ENCODE measurements around the gene TSC22D2. TPM values are rescaled to one million over a fixed set of nuclear protein-coding genes. Genes with fewer than 3 reads are reported as not detected.

Gene TSC22D2
- 10 to 100 TPM; 49.4 to 71.0 (median 61.2) TPM for polyA plus RNA-seq (ENCODE audit: insufficient read length in 4 of 4)

DNA sequence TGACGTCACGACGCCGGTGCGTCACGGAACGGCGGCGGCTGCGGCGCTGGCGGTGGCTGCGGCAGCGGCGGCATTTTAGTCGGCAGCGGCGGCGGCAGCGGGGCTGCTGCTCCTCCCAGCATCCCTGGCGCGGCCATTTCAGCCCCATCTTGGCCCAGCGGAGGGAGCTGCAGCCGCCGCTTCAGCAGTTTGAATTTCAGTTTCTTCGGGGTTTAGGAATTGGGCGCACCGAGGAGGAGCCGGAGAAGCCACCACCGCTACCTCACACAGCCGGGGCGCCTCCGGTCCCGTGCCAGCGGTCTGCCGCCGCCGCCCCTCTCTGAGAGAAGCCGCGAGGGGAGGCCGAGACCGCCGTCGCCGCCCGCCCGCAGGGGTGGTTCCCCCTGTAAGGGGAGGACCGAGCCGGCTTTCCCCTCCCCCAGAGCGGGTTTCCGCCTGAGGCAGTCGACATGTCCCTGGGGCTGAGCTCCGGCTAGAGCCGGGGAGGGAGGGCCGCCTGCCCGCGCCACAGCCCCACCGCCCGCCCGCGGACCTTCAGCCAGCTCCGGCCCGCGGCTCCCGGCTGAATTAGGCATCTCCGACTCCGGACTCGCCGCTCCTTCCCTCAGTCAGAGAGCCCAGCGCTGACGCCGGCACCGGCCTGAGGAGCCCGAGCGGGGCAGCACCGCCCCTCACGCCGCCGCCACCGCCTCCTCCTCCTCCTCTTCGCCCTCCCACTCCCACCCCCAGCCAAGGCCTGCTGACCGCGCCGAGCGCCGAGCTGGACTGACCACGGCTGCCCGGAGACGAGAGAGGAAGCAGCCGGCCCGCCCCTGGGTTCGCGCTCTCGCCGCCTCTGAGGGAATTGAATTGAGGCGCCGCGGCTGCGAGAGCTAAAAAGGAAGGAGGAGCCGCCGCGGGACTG is at the start of gene TSC22D2:
TSC22D2 (plus strand) TSS at position 78 of the 904 bp plus-strand sequence. CDS start 1,053 bp downstream, outside the sequence.
- peak in 3 of 4 donors; percentile 75 to 93 (median 90) for DNase-seq (ENCODE audit: low read depth in 4 of 4, low spot score in 3 of 4)

DNA sequence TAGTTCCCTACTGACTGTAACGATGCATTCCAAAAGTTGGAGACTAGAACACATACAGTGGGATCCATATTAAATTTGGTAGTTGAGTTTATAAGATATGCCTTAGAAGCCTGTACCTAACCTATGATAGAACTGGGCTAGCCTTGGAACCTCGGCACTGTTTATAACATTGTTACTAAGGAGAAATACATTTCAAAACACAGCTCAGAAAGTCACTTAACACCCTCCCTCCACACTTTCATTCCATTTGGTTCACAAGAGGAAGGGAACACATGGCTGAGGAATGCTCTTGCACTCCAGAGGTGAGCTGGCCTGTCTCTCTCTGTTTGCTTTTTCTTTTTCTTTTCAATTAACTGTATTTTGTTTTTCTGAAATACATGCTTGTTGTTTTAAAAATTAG is 48.7 kb upstream of the TSC22D2 start:
- no peak for DNase-seq (ENCODE audit: low read depth in 4 of 4, low spot score in 3 of 4)

DNA sequence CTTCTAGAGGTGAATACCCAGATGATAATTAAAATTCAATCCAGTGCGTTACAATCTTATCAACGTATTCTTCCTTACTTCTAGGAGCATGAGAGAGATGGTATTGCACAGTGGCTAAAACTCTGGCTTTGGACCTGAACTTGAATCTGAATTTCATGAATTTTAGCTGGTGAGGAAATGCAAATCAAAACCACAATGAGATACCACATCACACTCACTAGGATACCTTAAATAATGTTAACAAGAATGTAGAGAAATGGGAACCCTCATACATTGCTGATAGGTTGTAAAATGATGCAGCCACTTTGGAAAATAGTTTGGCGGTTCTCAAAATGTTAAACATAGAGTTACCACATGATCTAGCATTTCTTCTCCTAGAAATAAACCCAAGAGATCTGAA is 47.1 kb upstream of the TSC22D2 start:
- no peak for DNase-seq (ENCODE audit: low read depth in 4 of 4, low spot score in 3 of 4)

DNA sequence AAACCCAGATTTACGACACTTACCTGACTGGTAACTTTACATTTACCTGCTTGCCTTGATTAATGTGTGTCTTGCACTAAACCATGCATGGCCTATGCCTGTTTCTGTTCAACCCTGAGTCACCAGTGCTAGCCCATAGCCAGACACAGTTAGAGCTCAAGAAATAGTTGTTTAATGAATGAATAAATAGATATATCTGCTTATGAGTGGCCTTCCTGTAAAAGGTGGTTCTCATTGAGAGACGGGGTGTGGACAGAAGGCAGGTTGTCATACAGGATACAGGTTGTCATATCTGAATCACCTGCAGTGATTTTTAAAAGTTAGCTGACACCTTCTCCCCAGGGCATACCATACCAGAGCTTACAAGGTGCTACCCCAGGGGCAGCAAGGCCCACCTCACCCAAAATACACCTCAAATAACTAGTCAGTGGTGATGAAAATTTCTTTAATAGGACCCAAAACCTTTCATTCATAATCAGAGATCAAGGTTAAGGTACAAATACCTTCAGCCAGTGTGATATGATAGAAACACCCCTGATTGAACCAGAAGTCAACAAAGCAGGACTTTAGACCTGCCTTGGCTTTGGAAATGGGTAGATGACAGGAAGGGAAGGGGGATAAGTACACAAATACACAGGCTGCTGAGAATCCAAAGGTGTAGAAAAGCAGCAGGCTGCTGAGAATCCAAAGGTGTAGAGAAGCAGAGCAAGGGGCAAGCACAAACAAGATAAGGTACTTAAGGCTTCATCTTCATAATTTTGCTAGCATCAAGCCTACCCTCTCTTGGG is 45.4 kb upstream of the TSC22D2 start:
- DNase-seq (ENCODE audit: low read depth in 4 of 4, low spot score in 3 of 4) = no peak

DNA sequence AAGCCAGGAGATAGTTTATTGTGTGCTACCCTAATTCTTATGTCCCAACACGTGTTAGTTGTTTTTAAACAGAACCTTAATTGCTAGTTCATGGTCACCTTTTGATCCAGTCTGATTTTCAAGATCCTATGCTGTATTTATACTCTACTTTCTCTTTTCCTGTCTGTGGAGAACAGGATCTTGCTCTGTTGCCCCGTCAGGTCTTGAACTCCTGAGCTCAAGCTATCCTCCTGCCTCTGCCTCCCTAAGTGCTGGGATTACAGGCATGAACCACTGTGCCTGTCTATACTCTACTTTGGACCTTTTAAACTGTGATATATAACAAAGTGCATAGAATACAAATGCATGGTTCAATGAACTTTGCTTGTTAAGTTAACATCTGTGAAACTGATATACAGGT is 44.7 kb upstream of the TSC22D2 start:
- DNase-seq (ENCODE audit: low read depth in 4 of 4, low spot score in 3 of 4) = no peak

DNA sequence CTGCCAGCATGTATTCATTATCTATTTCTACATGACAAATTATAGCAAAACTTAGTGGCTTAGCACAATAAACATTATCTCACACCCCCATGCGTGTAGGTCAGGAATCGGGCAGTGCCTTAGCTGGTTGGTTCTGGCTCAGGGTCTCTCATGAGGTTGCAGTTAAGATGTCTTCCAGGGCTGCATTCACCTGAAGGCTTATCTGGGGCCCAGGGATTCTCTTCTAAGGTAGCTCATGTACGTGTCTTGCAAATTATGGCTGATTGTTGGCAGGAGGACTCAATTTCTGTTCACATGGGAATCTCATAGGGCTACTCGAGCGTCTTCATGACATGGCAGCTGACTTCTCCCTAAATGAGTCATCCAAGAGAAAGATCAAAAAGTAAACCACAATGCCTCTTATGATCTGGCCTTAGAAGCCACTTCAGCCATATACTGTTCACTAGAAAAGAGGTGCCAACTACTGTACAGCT is 42.9 kb upstream of the TSC22D2 start:
- DNase-seq (ENCODE audit: low read depth in 4 of 4, low spot score in 3 of 4) = no peak

DNA sequence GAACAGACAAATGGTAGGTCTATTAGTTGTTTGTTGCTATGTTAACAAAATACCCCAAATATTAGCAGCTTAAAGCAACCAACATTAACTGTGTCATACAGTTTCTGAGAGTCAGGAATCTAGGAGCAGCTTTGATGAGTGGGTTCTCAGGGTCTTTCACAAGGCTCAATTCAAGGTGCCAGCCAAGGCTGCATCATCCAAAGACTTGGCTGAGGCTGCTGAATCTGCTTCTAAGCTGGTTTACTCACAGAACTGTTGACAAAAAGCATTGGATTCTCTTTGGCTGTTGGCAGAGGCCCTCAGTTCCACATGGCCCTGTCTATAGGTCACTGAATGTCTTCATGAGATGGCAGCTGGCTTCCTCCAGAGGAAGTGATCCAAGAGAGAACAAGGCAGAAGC is 40.3 kb upstream of the TSC22D2 start:
- no peak for DNase-seq (ENCODE audit: low read depth in 4 of 4, low spot score in 3 of 4)

DNA sequence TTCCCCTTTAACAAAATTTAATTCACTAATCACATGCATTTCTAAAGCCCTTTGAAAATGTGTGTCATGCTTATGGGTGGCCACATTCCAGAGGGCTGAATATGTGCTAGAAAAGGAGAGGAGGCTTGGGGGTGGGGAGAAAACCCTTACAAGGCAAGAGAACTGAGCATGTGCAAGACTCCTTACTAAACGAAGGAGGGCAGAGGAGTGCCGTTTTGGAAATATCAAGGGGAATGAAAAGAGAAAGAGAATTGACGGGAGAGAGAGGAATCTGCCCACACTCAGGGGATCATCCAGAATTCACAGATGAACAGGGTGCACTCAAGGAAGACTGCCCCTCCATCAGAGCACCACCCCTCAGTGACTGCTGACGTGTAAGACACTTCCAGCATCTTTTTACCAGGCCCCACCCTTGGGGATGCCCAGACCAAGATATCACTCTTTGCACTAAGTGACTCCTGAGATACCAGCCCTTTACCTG is 37.9 kb upstream of the TSC22D2 start:
- peak in 1 of 4 donors; percentile 60 for DNase-seq (ENCODE audit: low read depth in 4 of 4, low spot score in 3 of 4)

DNA sequence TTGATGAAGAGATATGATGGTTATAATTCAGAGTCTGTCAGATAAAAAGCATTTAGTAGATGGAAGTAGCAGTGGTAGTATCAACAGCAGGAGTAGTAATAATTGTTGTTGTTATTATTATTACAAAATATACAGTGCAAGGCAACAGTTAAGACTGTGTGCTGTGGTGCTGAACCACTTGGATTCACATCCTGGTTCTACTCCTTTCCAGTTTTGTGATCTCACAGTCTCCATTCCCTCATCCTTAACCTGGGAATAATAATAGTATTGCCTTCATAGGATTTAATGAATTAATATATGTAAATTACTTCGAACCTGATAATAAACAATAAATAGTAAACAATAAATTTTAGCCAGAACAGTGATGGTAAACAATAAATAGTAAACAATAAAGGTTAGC is 37.1 kb upstream of the TSC22D2 start:
- DNase-seq (ENCODE audit: low read depth in 4 of 4, low spot score in 3 of 4) = no peak

DNA sequence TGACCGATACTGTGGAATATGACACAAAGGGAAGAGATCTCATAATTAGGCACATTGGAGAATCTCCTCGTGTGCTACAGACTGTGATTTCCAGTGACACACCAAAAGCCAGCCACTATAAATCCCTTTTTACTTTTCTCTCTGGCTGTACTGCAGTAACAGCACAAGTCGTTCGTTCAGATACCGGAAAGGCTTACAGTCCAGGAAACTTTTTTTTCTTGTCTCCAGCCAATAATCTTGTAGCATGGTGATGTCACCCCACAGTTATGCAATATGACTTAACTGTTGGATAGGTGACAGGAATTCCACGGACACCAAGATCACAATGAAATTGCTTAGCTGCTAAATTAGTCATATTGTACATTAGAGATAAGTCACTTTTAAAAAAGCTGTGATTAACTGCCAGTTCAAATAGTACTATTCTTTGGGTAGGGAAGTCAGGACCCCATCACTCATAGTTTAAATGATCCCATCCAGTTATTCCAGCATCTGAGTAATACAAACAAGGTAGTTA is 36.3 kb upstream of the TSC22D2 start:
- DNase-seq (ENCODE audit: low read depth in 4 of 4, low spot score in 3 of 4) = peak; percentile 80 to 90 (median 89)

DNA sequence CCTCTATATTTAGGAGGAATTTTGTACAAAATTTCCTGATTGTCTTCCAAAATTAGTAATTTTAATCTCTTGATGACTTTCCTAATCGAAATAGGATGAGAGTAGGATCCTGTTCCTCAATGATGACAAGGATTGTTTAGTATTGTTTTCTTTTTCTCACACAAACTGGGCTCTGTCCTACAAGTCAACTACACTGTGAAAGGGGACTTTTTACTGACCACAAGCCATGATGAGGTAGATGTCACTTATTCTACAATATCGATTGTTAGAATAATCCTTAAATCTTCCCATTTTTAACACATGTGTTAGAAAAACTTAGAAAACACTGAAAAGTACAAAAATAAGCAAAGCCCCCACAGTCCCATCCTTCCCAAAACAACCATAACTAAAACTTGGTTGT is 35.8 kb upstream of the TSC22D2 start:
- DNase-seq (ENCODE audit: low read depth in 4 of 4, low spot score in 3 of 4) = no peak

DNA sequence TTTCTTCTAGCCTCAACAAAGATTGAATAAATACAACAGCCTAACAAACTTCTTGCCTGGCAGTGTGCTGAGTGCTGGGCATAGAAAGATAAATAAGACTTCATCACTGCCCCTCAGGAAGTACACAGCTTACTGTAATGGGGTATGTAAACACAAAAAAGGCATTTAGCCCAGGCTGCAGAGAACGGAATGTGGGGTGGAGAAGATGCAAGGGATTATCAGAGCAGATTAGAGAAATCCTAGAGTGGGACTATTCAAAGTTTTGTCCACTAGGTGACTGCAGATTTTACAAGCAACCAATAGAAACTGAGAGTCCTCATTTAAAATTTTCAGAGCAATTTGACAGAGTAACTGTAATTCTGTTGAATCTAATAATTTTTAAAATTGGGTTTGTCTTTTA is 35.4 kb upstream of the TSC22D2 start:
- no peak for DNase-seq (ENCODE audit: low read depth in 4 of 4, low spot score in 3 of 4)

DNA sequence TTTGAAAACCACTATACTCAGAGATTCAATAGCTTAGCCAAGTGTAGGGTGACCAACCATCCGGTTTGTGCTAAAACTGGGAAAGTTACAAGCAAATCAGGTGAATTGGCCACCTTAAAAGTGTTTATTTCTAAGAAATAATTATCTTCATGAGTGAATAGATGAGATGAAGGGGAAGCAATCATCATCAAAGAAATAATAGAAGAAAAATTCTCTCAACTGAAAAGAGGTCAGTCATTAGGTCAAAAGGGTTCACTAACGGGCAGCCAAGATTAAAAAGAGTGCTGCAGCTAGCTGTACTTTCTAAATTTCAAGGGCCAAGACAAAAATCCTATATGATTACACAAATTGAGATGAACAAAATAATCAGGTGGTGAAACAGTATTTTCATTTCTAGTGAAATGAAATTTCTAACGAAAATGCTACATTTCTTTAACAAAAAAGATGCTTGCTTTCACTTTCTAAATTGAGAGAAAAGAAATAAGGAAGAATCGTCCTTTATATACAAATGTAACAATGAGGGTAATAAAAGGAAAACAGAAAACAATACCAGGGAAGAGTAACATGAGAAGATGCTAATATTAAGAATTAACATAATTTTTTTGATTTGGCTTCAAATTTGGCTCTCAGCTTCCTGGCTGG is 34.7 kb upstream of the TSC22D2 start:
- no peak for DNase-seq (ENCODE audit: low read depth in 4 of 4, low spot score in 3 of 4)

DNA sequence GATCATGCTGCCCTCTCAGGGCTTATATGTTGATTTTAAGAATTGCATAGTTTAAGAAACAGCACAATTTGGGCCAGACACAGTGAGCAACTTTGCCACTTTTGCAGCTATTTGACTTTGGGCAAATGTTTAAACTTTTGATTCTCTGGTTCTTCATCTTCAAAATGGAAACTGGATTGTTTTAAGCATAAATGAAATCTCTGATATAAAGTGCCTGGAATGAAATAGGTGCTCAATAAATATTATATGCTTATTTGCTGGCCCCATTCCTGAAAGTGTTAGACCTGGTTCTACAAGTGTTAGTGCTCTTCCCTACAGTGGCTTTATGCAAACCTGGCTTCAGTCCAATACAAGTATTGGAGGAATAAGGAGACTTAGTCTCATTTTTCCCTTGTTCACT is 33.1 kb upstream of the TSC22D2 start:
- DNase-seq (ENCODE audit: low read depth in 4 of 4, low spot score in 3 of 4) = no peak

DNA sequence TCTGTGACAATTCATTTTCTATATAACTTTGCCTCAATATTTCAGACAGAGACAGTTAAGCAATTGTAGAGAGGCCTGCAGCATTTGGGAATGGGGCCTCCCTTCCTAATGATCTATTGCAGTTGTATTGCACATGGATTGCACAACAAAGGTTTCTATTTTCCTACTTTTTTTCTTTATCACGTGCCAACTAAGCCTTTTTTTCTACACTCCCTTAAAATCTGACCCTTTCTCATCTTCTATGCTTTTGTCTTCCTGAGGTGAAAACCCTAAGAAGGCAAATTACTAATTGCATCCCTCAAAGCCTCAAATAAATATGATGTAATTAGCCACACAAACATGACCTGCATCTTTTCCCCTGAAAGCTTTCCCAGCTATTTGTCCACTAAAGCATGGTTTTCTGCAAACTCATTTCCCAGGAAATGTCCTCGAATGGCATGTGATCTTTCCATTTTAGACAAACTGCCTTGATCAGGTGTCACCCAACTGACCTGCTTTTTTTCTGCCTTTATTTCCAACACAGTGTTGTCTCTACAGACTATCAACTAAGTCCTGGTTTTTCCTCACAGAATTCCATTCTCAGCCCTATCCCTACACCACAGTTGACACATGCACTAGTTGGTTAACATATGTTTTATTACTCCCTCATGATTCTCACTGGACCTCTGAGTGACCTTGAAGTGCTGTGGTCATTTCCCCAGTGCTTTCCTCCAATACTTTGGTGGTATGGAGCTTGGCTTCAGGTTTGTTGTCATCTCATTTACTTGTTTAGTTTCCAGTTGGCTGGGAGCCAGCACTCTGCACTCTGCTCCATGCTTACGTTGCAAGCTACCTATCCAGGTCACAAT is 31.9 kb upstream of the TSC22D2 start:
- DNase-seq (ENCODE audit: low read depth in 4 of 4, low spot score in 3 of 4) = no peak

DNA sequence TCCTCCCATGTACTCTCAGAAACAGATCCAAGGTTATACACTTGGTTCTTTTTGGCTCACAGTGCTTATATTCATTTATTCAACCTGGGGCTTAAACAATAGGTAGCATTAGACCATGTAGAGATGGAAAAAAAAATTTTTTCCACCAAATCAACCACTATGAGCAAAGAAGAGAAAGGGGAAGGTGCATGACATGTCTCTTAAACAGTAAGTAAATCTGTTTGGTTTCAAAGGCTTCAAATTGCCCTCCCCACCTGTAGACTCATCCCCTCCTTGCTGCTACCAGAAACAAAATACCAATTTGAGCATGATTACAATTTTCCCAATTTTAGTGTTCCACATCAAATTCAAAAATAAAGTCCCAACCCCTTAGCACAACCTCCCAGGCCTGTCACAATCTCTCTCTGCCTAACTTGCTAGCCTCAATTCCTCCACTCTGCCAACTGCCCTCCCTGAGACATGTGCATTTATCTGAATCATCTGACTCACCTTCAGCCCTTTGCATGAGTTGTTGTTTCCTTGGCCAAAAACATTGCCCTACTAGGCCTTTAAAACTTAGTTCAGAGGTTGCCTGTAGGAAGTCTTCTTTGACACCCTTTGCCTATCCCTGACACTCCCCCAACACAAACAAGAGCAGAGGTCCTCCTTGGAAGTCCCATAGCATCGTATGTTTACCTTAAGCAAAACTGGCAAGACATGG is 30.3 kb upstream of the TSC22D2 start:
- DNase-seq (ENCODE audit: low read depth in 4 of 4, low spot score in 3 of 4) = no peak

DNA sequence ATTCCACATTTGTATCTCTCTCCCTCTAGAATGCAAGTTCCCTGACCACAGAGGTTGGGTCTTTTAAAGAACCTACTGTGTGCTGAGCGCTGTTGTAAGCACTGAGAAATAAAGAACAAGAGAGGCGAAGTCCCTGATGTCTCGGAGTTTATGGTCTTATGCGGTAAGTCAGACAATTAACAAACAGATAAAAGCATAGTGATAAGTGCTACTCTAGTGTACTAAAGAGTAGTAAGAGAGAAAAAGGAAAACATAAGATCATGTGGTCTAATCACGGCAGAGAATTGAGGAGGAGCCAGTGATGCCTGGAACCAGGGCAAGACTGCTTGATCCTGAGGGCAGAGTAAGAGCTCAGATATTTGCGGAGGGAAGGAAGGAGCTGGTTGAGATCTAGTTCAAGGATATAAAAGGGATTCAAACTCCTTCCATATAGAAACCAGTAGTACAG is 29.8 kb upstream of the TSC22D2 start:
- no peak for DNase-seq (ENCODE audit: low read depth in 4 of 4, low spot score in 3 of 4)

DNA sequence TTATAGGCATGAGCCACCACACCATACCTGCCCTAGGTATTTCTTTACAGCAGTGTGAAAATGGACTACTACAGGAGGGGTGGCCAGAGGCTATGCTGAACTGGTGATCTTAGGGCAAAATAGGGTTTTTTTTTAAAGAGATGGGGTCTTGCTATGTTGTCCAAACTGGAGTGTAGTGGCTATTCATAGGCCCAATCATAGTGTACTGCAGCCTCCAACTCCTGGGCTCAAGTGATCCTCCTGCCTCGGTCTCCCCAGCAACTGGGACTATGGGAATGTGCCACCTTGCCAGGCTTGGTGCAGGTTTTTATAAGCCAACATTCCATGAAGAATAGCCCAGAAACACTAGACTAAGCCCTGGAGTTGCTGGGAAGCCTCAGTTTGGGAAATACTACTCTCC is 28.6 kb upstream of the TSC22D2 start:
- DNase-seq (ENCODE audit: low read depth in 4 of 4, low spot score in 3 of 4) = no peak

Data from left renal pelvis (tissue), 4 donors.